KMS-11 (cell line): ENCODE data around the gene NSG1.

Experiments
- H2AFZ ChIP-seq: fragments of 200-600 bp; sonication (generic); 2 replicates; pipeline ENCODE4 v1.6.1; 2016; ENCODE audit warnings: antibody characterized with exemption, mixed run types, low read depth
- H3K27ac ChIP-seq: fragments of 200-600 bp; sonication (generic); 2 replicates; pipeline ENCODE4 v1.6.1; 2016; ENCODE audit warnings: mild to moderate bottlenecking, mixed run types
- H3K27me3 ChIP-seq: fragments of 200-600 bp; sonication (generic); 2 replicates; pipeline ENCODE4 v1.6.1; 2017; ENCODE audit warnings: mild to moderate bottlenecking, low read depth, mixed run types, moderate library complexity; ENCODE audit not compliant: insufficient read depth
- H3K36me3 ChIP-seq: fragments of 200-600 bp; sonication (generic); 2 replicates; pipeline ENCODE4 v1.6.1; 2017; ENCODE audit warnings: mild to moderate bottlenecking, mixed run types; ENCODE audit not compliant: insufficient read depth
- H3K4me1 ChIP-seq: fragments of 200-600 bp; sonication (generic); 2 replicates; pipeline ENCODE4 v1.6.1; 2016; ENCODE audit warnings: mild to moderate bottlenecking, low read depth, mixed run types; ENCODE audit not compliant: poor library complexity, severe bottlenecking
- H3K4me2 ChIP-seq: fragments of 200-600 bp; sonication (generic); 2 replicates; pipeline ENCODE4 v1.7.0; 2016; ENCODE audit warnings: mild to moderate bottlenecking, mixed run types
- H3K4me3 ChIP-seq: fragments of 200-600 bp; sonication (generic); IDR thresholded peaks from 2 replicates; pipeline ENCODE4 v1.6.1; 2017; ENCODE audit warnings: low read depth, low read length, mixed read lengths; ENCODE audit not compliant: insufficient read depth
- H3K79me2 ChIP-seq: fragments of 200-600 bp; sonication (generic); 2 replicates; pipeline ENCODE4 v1.6.1; 2016; ENCODE audit warnings: low read depth, mixed run types; ENCODE audit not compliant: insufficient read depth
- H3K9ac ChIP-seq: fragments of 200-600 bp; sonication (generic); 2 replicates; pipeline ENCODE4 v1.6.1; 2016; ENCODE audit warnings: mild to moderate bottlenecking, mixed run types
- H4K20me1 ChIP-seq: fragments of 200-600 bp; sonication (generic); 2 replicates; pipeline ENCODE4 v1.6.1; 2016; ENCODE audit warnings: mild to moderate bottlenecking, mixed run types; ENCODE audit not compliant: insufficient read depth
- TF ChIP-seq, protein P1 (sequence below): fragments of 200-600 bp; sonication (generic); conservative IDR thresholded peaks from 2 replicates; pipeline ENCODE4 v1.6.1; 2017; ENCODE audit warnings: low read depth, mild to moderate bottlenecking, antibody characterized with exemption, low read length, moderate library complexity, mixed read lengths

Gene NSG1

GRCh38 chr4:4386736-4387392 is at the start of gene NSG1:
Gene NSG1 (plus strand): TSS chr4:4387102. CDS start chr4:4387630, 528 bp downstream.
- Histone ChIP-seq H3K9ac (no peak within 1 kb of the TSS), H2AFZ (no peak within 1 kb of the TSS), H3K4me1 (no peaks in the 10 kb centered on the region), H3K36me3 (no peaks in the 10 kb centered on the region), H4K20me1 (no peaks in the 10 kb centered on the region), H3K79me2 (no peaks in the 10 kb centered on the region), H3K4me2 (no peak within 1 kb of the TSS), H3K27me3 (no peaks in the 10 kb centered on the region), H3K4me3 (no peak within 1 kb of the TSS), H3K27ac (no peak within 1 kb of the TSS)
- TF ChIP-seq, protein P1, sequence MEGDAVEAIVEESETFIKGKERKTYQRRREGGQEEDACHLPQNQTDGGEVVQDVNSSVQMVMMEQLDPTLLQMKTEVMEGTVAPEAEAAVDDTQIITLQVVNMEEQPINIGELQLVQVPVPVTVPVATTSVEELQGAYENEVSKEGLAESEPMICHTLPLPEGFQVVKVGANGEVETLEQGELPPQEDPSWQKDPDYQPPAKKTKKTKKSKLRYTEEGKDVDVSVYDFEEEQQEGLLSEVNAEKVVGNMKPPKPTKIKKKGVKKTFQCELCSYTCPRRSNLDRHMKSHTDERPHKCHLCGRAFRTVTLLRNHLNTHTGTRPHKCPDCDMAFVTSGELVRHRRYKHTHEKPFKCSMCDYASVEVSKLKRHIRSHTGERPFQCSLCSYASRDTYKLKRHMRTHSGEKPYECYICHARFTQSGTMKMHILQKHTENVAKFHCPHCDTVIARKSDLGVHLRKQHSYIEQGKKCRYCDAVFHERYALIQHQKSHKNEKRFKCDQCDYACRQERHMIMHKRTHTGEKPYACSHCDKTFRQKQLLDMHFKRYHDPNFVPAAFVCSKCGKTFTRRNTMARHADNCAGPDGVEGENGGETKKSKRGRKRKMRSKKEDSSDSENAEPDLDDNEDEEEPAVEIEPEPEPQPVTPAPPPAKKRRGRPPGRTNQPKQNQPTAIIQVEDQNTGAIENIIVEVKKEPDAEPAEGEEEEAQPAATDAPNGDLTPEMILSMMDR: no peak

DNA sequence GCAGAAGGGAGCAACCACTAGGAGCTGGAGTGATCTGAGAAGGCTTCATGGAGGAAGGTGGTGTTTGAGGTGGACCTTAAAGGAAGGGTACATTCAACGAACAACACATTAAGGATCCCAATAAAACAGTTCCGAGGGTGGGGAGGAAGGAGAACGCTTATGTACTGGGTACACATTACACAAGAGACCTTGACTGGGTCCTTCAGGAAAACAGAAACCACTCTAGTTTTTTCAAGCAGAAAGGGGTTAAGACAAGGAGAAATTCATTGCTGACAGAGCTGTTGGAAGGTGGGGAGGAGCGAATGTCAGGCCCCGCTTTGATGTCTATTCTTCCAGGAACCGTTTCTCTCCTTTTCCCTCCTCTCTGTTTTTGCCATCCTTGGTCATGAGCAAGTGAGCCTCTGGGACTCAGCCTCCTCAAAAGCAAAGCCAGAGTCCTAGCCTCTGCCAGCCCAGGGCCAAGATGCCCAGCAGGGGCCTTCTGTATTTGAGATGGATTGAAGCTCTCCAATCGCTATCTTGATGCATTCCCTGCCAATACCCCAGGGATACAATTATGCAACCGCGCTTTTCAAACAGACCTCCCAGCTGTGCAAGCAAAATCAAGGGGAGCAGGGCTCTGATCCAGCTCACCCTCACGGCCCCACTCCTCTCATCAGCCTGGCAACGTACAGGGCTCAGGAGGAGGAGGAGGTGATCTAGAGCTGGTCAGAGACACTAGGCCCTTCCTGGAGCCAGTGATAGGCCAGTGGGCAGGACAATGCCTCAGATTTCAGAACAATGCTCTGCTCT is 48.5 kb upstream of the NSG1 start:
- no peaks in the 10 kb centered on the region for H4K20me1 ChIP-seq
- H3K9ac ChIP-seq: no peak overlapping the region
- H3K79me2 ChIP-seq: no peaks in the 10 kb centered on the region
- TF ChIP-seq, protein P1: no peak
- H3K36me3 ChIP-seq: no peaks in the 10 kb centered on the region
- no peak overlapping the region for H3K4me3 ChIP-seq
- no peak overlapping the region for H3K27ac ChIP-seq
- H3K4me1 ChIP-seq: peaks cover 2% of the 10 kb centered on the region
- no peak overlapping the region for H2AFZ ChIP-seq
- no peak overlapping the region for H3K4me2 ChIP-seq
- no peaks in the 10 kb centered on the region for H3K27me3 ChIP-seq

- Histone ChIP-seq H3K27me3 (no peaks in the 10 kb centered on the region), H3K79me2 (no peaks in the 10 kb centered on the region), H2AFZ (no peak overlapping the region), H3K27ac (no peak overlapping the region), H3K9ac (no peak overlapping the region), H3K4me3 (no peak overlapping the region), H3K4me2 (no peak overlapping the region), H4K20me1 (no peaks in the 10 kb centered on the region), H3K4me1 (peaks cover 14% of the 10 kb centered on the region), H3K36me3 (no peaks in the 10 kb centered on the region)
- TF ChIP-seq, protein P1: no peak
Measured at GRCh38 chr4:4339504-4340085, 47.3 kb upstream of the NSG1 start.

GRCh38 chr4:4341861-4342650 is 44.8 kb upstream of the NSG1 start:
- no peak overlapping the region for H3K9ac ChIP-seq
- H3K4me1 ChIP-seq: peaks cover 32% of the 10 kb centered on the region
- no peaks in the 10 kb centered on the region for H3K36me3 ChIP-seq
- no peak overlapping the region for H3K4me3 ChIP-seq
- TF ChIP-seq, protein P1: no peak
- no peaks in the 10 kb centered on the region for H3K79me2 ChIP-seq
- H4K20me1 ChIP-seq: no peaks in the 10 kb centered on the region
- no peak overlapping the region for H3K4me2 ChIP-seq
- no peak overlapping the region for H3K27ac ChIP-seq
- no peak overlapping the region for H2AFZ ChIP-seq
- H3K27me3 ChIP-seq: no peaks in the 10 kb centered on the region
